Left ventricle myocardium superior (tissue), 1 donor: ENCODE data around the gene CLK3. TPM values are rescaled to one million over a fixed set of nuclear protein-coding genes. Genes with fewer than 3 reads are reported as not detected.
"Not testable (repeated sequence)": the region's sequence is repeated elsewhere in the genome, so short reads cannot be mapped to it uniquely, and the experiment has no call there.

Experiments
- ATAC-seq: fragments of 200-7000 bp; cut with Tn5 transposase; one replicate; pipeline ENCODE4 v1.9.1; 2020; ENCODE audit warnings: mild to moderate bottlenecking, moderate library complexity
- DNase-seq: peaks from one replicate; pipeline ENCODE4 v3.0.0-alpha.2; 2020
- intact Hi-C: fragments of 100-400 bp; cut with micrococcal nuclease; formaldehyde crosslinking; loops from one replicate; pipeline ENCODE4 v1.11.0; 2022
- total RNA-seq: library from RNA; stranded (reverse); fragmentation: NEBNext Ultra II Directional; extraction: Animal tissue kit (Norgen Biotek cat#: 25700); gene quantifications from one replicate; pipeline ENCODE4 v1.2.1, GENCODE V29; 2021
- donor health status: DM: no; HTN: yes; CAD: no; lungs with severe emphysema.

Gene CLK3
- total RNA-seq, 1 donor from 2014 or later: 55.3 TPM

DNA sequence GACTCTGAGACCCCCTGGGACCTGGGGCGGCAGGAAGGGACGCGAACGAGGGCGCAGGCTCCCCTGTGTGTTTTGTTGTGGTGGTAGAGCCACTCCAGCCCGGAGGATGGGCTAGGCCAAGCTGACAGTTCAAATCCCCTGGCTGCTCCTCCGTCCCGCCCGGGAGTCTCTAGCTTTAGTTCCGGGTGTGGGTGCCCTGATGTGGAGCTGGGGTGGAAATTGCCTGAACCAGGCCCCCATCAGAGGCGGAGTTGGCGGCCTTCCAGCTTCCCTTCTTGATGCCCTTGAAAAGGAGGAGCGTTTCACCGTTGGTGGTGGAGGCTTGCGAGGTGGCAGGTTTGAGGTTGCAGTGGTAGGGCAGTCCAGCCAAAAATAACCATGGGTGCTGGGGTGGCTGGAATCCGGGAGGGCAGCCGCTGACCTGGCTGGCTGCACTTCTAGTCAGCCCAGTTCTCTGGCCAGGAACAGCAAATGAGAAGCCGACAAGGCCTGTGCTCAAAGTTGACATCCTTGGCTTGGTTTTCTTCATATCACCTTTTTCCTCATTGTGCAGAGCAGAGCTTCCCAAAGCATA is 817 bp downstream of the CLK3 start:
- intact Hi-C loops: loop anchor here (10.0 kb wide), 1 partner anchor 72 kb away; the partner anchor contains the start of gene ARID3B

DNA sequence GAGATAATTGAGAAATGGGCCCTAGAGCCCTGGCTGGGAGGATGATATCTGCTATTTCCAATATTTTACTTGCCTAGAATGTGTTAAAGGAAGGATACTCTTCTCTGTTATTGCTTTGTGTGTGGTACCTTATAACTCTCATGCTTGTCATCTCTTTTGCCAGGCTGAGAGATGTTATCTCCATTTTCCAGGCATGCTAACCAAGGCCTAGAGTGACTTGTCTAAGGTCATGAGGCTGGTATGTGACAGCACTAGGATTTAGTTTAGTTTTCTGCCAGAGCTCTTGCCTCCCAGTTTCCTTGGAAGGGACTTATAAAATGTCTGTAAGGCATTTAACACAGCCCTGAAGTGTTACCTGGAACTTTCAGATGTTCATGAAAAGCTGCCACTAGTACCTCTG is 1.4 kb downstream of the CLK3 start:
- DNase-seq (no peak), ATAC-seq (no peak)
- intact Hi-C loops: loop anchor here (10.0 kb wide), 1 partner anchor 72 kb away; the partner anchor contains the start of gene ARID3B

More for the DNA sequence above, 817 bp downstream of the CLK3 start:
- DNase-seq (peak; percentile 88), ATAC-seq (peak; percentile 41)

- no peak for DNase-seq
- intact Hi-C loops: loop anchor here (10.0 kb wide), 1 partner anchor 74 kb away; the partner anchor contains the start of gene ARID3B
- ATAC-seq: no peak
Observed at GRCh38 chr15:74618841-74619596, 3.4 kb downstream of the CLK3 start.

- DNase-seq: no peak
- ATAC-seq: no peak
- intact Hi-C loops: loop anchor here (10.0 kb wide), 1 partner anchor 75 kb away; the partner anchor contains the start of gene ARID3B
Observed at GRCh38 chr15:74619916-74620635, 4.4 kb downstream of the CLK3 start.

GRCh38 chr15:74620636-74621545 is 5.3 kb downstream of the CLK3 start:
- DNase-seq (peak; percentile 74), ATAC-seq (peak; percentile 46)
- intact Hi-C loops: no loop called here

DNA sequence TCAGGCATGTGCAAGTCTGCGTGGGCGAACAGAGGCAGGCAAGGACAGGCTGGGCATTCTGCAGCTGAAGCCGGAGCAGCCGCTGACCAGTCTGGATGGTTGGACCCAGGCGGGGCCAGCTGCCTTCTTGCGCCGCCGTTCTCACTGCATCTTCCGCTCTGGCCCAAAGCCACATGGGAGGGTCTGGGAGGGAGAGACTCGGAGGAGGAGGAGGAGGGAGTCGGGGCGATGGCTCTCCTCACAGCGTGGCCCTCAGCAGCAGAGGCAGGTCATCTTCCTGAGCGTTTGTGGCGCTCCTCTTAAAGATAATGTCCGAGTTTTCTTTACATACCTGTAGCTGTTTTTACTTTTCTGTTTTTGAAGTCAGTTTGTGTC is 5.9 kb downstream of the CLK3 start:
- intact Hi-C loops: no loop called here
- ATAC-seq (no peak), DNase-seq (no peak)

GRCh38 chr15:74621936-74622335 is 6.3 kb downstream of the CLK3 start:
- DNase-seq (no peak), ATAC-seq (no peak)
- intact Hi-C loops: no loop called here

DNA sequence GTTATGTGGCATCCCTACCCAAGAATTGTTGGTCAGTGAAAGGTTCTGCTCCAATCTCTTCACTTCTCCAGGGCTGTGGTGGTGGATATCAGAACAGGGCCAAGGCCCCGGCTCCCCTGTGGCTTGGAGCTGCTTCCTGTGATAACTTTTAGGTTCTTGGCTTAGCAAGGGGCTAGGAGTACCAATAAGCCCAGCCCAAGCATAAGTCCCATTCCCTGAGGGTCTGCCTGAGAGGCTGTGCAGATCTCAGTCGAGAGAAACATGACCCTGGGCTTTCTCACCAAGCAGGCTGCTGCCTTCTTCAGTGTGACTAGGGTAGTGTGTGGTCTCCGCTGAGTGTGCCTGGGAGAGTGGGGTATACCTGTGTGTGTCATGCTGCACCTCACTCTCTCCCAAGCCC is 7.1 kb downstream of the CLK3 start:
- DNase-seq: no peak
- intact Hi-C loops: no loop called here
- no peak for ATAC-seq

DNA sequence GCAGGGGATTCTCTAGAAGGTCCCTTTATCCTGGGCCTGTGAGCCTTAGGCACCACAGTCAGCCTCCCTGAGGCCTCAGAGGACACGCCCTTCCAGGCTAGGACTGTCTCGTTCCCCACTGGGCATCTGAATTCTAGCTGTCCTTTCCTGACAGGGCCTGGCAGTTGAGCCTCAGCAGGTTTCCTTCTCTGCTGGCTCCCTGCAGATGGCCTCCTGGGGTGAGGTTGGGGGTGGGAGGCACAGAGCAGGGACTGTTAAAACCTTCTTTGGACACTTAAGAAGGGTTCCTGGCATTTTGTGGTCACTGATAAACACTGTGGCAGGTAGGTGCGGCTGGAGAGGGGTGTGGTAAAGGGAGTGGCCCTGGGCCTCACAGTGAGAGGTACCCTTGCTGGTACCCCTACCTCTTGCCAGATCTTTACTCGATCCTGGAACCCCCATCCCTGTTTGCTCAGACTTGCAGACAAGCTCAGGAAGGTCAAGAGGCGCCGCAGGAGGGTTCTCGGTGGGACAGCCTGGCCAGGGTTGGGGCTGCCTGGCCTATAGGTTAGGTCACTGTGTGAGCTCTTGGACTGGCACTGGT is 8.5 kb downstream of the CLK3 start:
- ATAC-seq: no peak
- DNase-seq: no peak
- intact Hi-C loops: no loop called here

DNA sequence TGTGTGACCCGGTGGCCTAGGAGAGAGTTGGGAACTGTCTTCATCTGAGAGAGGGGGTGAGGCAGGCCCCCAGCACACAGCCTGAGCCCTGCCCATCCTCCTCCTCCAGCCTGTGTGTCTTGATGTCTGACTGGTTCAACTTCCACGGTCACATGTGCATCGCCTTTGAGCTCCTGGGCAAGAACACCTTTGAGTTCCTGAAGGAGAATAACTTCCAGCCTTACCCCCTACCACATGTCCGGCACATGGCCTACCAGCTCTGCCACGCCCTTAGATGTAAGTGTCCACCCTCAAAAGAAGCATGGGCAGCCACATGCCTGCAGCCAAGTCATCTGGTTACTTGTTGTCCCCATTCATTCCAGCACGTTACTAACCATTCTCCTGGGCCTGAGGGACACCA is 10.1 kb downstream of the CLK3 start:
- intact Hi-C loops: no loop called here
- ATAC-seq (no peak), DNase-seq (no peak)

DNA sequence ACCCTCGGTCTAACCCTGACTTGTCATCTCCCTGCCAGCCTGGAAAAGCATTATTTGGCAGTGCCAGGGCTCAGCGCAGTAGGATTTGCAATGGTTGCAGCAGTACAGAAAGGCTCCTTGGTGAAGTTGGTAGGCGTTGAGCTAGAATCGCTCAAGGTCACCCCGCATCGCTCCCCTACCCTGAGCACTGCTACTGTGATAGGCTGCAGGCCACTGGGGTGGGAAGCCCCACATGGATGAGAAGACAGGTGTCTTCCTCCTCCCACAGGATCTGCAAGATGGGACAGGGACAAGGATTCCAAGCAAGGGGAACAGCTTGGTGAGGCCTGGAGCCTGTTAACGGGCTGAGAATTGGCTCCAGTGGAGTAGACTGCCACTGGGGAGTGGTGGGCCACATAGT is 10.7 kb downstream of the CLK3 start:
- intact Hi-C loops: no loop called here
- no peak for DNase-seq
- no peak for ATAC-seq

GRCh38 chr15:74626752-74627692 is 11.4 kb downstream of the CLK3 start:
- intact Hi-C loops: no loop called here
- ATAC-seq (no peak), DNase-seq (no peak)

GRCh38 chr15:74627766-74628165 is 12.1 kb downstream of the CLK3 start:
- ATAC-seq (no peak), DNase-seq (no peak)
- intact Hi-C loops: no loop called here

- no peak for DNase-seq
- ATAC-seq: no peak
- intact Hi-C loops: no loop called here
Observed at GRCh38 chr15:74628199-74628598, 12.6 kb downstream of the CLK3 start.

GRCh38 chr15:74628949-74629348 is 13.3 kb downstream of the CLK3 start:
- intact Hi-C loops: no loop called here
- DNase-seq: no peak
- no peak for ATAC-seq

- not testable (repeated sequence) for DNase-seq, ATAC-seq
- intact Hi-C loops: loop anchor here (10.0 kb wide), 1 partner anchor 255 kb away; no protein-coding TSS in a partner anchor
Observed at GRCh38 chr15:74629696-74630095, 14.1 kb downstream of the CLK3 start.

DNA sequence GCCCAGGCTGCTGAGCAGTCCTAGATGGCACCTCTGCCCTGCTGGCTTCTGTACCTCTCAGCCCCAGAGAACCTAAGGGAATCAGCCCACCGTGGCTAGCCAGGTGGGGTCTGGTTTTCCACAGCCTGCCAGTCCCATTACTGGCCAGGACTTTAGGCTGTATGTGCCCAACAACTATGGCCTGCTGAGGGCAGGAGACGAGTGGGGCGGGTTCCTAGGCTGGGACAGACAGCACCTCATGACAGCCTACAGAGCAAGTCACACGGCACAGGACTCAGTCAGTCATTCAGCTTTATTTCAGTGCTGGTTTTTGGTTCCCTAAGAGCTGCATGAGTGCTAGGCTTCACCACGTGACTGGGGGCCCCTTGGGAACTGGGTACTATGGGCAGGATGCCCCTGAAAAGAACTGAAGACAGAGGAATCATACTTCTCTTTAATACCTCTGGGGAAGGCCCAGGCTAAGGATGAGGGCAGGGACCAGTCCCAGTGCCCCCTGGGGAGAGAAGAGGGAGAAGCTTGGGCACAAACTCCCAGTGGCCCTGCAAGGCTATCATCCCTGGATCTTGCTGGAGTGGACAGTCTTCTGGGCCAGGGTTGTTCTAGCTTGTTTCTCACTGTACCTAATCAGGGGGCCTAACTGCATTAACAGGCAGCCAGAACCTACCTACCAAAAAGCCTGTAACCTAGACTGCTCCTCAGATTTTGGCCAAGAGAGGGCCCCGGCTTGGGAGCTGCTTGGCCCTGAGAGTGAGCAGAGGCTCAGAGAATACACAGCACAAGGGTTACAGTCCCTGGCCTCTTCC is 14.8 kb downstream of the CLK3 start:
- DNase-seq: peak; percentile 28
- intact Hi-C loops: loop anchor here (10.0 kb wide), 1 partner anchor 256 kb away; no protein-coding TSS in a partner anchor
- no peak for ATAC-seq
